Measurements from ENCODE around the gene DIP2C. TPM values are rescaled to one million over a fixed set of nuclear protein-coding genes. Genes with fewer than 3 reads are reported as not detected.

Gene DIP2C
- polyA plus RNA-seq, 3 donors, result 4.4 to 15.1 (median 10.0) TPM

DNA sequence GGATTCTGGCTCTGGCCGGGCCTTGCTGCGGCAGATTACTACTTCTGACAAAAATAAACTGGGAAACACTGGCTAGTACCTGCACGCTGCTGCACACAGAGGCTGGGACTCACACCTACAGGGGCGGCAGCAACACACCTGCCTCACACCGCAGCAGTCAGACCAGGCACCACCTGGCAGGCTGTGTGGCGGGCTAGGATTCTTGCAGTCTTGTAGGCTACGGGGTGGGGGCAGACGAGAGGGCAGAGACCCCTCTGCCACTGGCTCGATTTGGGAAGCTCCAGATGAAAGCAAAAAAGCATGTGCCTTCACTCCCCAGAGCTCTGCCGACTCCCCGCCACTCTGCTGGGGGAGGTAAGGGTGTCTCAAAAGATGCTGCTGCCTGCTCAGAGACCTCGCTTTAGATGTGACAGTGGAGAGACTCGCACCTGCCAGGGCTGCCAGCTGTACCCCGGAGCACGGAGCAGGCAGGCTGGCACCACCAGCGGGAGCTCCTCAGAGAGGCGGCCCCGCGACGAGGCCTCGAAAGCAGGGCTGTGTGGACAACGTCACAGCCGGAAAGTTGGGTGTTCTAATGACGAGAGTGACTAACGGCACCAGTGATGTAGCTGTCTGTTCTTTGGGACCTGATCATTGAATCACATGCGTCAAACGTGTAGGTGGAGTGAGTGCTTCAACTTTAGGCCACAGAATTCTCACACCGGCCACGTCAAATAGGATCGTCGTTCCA, 303.7 kb downstream of the DIP2C start:
- WGBS, 3 donors, result 85 to 89% (median 87%) methylated on average over 31 of the region's 31 CpGs
- H3K27ac ChIP-seq (ENCODE audit: low read depth, low read length), result no peak overlapping the region

DNA sequence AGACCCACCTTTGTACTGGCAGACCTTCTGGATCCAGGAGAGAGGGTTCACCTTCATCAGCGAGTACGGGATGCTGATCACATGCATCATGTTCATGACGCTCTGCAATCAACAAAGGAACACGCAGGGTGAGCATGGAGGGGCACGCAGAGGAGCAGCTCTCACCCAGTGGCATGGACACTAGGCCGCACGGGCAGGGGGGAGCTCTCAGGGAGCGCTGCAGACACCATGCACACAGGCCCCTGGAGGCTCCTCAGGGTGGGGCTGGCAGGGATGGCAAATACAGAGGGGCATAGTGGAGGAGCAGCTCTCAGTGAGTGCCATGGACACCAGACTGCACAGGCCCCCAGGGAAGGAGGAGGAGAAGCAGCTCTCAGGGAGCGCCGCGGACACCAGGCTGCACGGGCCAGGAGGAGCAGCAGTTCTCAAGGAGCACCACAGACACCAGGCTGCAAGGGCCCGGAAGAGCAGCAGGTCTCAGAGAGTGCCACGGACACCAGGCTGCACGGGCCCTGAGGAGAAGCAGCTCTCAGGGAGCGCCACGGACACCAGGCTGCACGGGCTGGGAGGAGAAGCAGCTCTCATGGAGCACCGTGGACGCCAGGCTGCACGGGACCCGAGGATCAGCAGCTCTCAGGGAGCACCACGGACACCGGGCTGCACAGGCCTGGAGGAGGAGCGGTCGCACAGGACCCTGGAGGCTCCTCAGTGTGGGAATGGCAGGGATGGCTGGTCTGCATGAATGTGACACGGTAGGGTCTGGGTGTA, 304.7 kb downstream of the DIP2C start:
- H3K27ac ChIP-seq (ENCODE audit: low read depth, low read length), result no peak overlapping the region
- WGBS, 3 donors, result 92 to 93% (median 92%) methylated on average over 26 to 27 of the region's 27 CpGs

DNA sequence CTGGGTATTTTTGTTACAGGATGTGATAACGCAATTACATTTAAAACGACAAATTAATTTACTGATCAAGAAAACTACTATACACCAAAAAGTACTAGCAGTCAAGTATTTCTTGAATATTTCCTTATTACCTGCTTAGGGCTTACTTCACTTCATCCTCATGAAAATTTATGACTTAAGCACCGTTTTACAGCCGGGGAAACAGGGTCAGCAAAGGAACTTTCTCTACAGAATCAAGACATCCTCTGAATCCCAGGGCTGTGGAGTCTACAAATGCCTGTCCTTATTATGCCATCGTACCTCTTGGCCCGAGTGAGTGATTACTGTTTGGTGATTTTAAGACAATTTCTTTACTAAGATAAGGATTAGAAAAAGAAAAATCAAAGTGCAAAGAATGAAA, 305.9 kb downstream of the DIP2C start:
- 82 to 90% (median 86%) methylated on average over 6 of the region's 6 CpGs for WGBS, 3 donors
- H3K27ac ChIP-seq (ENCODE audit: low read depth, low read length), result no peak overlapping the region

DNA sequence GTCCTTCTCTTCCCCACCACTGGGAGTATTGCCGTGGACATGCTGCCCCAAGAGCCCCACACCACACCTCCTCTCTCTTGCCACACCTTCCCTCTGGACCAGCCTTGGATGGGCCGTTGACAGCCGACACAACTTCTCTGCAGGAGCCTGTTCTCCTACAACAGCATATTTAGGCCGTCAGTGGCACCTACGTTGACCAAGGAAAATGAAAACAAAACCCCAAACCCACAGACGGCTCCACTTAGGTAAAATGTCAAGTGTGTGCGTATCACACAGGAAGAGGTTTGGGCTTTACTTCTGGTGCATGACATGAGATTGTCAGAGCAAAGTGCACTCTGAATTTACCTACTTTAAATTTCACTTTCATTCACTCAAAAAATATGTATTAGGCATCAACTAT, 307.7 kb downstream of the DIP2C start:
- H3K27ac ChIP-seq (ENCODE audit: low read depth, low read length), result no peak overlapping the region

DNA sequence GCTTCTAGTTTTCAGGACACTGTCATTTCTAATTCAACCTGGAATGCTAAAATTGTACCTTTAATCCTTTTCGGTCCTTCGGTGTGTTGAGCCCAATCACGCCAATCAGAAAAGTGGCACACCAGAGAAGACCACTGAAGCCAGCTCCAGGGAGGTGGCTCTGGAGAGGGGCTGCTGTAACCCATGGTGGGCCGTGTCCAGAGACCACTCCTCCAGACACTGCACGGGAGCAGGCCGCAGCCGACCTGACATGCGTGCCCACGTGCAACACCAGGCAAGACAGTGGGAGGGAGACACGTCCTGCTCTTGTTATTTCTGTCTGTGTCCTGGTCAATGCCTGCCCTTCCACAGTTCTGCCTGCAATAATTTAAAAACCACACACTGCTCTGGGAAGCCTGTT, 308.1 kb downstream of the DIP2C start:
- 93 to 94% (median 94%) methylated on average over 10 of the region's 10 CpGs for WGBS, 3 donors
- no peak overlapping the region for H3K27ac ChIP-seq (ENCODE audit: low read depth, low read length)

More for the DNA sequence above, 307.7 kb downstream of the DIP2C start:
- 91 to 93% (median 92%) methylated on average over 7 of the region's 7 CpGs for WGBS, 3 donors

DNA sequence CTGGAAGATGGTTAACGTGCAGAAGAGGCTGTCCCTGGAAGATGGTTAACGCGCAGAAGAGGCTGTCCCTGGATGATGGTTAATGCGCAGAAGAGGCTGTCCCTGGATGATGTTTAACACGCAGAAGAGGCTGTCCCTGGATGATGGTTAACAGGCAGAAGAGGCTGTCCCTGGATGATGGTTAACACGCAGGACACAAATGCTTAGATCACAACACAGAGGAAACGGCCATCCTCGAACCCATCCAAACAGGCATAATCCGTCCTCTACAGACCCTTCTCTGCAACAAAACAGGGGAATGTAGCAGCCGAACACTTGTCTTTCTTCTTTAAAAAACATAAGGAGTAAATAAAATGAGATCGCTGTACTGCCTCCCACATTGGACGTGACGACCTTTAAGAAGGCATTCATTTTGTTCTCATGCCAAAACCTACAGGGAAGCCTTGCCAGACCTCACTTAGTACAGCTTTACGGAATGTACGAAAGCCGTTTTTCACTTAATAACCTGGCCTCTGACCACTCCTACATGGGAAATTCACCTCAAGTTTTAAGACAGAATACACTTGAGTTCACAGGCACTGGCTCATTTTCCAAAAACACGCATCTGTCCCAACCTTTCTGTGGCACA, 309.0 kb downstream of the DIP2C start:
- WGBS, 3 donors, result 82 to 88% (median 85%) methylated on average over 17 of the region's 17 CpGs

DNA sequence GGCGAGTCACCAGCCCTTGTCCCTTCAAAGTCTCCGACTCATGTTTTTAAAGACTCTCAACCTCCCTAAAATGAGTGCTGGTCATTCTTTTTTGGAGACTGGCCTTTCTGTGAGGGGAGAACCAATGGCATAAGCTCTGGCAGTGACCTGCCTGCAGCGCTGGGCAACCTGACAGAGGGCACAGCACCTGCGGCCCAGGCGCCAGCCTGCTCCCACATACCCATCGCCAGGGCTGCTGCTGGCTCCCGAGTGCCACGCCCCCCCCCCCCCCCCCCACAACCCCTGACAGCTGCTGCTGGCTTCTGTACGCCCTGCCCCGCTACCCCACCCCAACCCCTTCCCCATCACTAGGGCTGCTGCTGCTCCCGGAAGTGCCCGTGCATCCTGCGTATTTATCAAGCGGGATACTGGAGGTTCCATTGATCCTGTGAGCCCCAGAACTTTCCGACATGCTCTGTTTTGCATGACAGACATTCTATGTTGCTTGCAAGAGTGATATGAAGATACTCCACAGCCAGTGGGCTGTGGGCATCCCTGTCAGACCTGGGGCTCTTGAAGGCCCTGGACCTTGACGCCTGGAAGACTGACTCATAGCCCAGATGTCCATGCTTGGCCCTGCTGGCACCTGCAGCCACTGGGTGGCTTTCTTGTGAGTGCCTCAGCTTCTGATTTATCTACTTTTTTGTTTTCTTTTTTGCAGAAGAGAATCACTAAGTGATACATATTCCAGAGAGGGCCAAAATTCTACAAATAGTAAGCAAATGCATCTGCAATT, 310.4 kb downstream of the DIP2C start:
- 95 to 97% (median 95%) methylated on average over 13 to 16 of the region's 16 CpGs for WGBS, 3 donors
- H3K27ac ChIP-seq (ENCODE audit: low read depth, low read length), result no peak overlapping the region

More for the DNA sequence above, 309.0 kb downstream of the DIP2C start:
- no peak overlapping the region for H3K27ac ChIP-seq (ENCODE audit: low read depth, low read length)

DNA sequence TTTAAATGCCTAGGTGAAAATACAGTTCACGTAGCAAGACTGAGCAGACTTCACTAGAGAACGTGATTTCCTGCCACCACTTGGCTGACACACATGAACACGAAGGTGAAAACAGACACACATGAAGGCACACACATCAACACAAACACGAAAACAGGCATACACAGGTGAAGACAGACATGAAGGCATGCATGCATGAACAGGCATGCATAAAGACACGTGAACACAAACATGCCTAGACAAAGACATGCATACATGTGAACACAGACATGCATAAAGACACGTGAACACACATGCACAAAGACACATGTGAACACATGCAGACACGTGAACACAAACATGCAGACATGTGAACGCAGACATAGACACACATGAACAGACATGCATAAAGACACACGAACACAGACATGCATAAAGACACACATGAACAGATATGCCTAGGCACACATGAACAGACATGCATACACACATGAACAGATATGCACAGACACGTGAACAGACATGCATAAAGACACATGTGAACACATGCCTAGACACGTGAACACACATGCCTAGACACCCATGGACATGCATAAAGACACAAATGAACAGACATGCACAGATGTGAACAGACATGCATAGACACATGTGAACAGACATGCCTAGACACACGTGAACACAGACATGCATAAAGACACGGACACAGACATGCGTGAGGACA, 311.1 kb downstream of the DIP2C start:
- H3K27ac ChIP-seq (ENCODE audit: low read depth, low read length), result no peak overlapping the region
- WGBS, 3 donors, result 94 to 96% (median 95%) methylated on average over 14 of the region's 14 CpGs

DNA sequence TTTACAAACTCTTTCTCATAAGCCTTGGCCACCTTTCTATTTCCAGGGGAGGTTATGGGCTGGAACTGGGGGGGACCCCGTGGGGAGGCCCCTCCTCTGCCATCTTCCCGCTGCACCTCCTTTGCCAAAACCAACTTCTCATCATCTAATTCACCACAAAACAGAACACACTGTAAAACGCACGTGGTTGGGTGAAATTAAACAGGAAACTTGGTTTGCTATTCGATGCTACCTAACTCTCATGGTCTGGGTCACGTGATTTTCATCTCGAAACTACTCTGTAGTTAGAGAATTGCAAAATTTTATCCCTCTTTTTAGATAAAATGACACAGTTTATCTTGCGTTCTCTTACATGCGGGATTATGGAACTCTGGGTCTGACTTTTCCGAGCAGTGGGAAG, 312.2 kb downstream of the DIP2C start:
- WGBS, 3 donors, result 79 to 89% (median 83%) methylated on average over 10 of the region's 10 CpGs
- H3K27ac ChIP-seq (ENCODE audit: low read depth, low read length), result no peak overlapping the region

DNA sequence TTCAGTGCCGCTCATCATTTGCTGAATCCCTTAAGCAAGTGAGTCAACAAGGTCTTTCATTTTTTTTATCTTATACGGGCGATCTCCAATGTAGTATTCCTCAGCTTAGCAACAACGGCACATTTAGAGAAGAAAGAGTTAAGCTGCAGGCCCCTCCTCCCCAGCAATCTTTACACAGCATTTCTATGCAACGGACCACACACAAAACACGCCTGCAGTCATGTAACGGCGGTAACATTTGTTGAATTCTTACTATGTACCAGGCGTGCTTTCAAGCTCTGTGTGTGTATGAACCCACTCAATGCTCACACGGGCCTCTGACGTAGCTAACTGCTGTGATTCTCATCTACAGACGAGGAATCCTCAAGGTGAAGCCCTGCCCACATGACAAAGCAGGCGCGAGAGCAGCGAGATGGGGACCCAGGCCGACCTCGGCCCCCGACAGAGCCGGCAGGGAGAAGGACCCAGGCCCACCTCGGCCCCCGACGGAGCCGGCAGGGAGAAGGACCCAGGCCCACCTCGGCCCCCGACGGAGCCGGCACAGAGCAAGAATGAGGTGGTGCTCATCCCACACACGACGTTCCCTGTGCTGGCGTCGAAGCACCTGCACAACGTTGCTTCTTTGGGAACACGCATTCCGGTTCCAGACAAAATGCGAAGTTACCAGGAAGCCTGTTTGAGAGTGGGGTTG, 313.5 kb downstream of the DIP2C start:
- WGBS, 3 donors, result 89 to 91% (median 90%) methylated on average over 32 to 35 of the region's 35 CpGs
- H3K27ac ChIP-seq (ENCODE audit: low read depth, low read length), result no peak overlapping the region

DNA sequence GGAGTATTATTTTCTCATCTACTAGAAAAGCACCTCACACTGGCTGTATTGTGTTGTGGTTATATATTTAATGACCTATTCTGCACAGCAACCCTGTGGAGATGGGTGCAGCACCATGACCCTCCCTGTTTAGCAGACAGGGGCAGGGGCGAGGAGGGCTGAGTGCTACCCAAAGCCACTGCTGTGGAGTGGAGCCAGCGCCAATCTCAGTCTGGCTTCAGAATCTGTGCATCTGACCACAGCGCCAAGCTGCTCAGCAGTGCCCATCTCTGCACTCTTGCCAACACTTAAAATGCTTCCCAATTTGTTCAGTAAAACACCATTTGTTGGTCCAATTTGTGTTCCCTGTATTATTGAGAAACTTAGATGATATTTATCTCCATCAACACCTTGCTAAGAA, 315.1 kb downstream of the DIP2C start:
- 79 to 95% (median 92%) methylated on average over 3 of the region's 3 CpGs for WGBS, 3 donors
- no peak overlapping the region for H3K27ac ChIP-seq (ENCODE audit: low read depth, low read length)

DNA sequence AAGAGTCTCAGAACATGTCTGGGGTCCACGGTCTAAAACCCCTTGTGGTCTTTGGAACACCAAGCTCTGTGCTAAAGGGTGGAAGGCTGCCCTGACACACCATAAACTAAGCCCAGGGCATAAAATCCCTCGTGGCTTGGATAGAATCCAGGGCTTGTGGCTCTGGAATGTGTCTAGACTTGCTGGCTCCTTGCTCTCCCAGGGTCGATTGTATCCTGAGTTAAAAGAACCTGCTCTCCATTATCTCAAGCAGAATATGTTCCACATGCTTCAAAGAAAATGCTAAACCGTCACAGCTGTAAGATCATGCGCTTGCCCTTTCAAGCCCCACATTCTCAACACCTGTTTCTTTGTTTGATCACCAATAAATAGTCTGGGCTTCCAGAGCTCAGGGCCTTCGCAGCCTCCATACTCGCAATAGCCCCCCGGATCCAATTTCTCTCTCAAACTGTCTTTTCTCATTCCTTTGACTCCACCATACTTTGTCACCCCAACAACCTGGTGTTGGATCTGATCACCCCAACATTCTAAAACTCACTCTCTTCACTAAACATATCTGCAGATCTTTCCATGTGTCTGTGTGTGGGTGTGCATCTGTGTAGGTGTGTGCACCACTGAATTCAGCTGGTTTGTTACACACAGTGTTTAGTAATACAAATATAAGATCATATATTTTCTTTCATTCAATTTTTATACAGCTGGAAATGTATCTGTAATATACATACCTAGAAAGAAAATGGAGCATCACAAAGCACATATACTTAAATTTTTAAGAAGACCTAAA, 315.8 kb downstream of the DIP2C start:
- no peak overlapping the region for H3K27ac ChIP-seq (ENCODE audit: low read depth, low read length)
- 51 to 60% (median 58%) methylated on average over 8 of the region's 8 CpGs for WGBS, 3 donors

DNA sequence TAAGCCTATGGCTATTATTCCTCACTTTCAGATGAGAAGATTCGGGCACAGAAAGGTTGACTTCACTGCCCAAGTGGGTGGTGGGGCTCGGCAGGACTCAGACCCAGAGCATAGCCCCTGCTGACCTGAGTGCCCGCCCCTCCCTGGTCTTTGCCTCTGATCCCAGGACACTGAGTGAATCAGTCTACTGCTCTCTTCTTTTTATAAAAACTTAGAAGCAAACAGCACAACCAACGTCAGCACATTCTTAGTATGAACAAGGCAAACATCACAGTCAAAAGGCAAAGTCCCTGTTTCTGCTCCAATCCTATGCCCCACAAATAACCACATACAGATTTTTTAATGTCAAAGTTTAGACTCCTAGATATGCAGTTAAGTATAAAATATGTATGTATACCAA, 316.5 kb downstream of the DIP2C start:
- H3K27ac ChIP-seq (ENCODE audit: low read depth, low read length), result no peak overlapping the region
- WGBS, 3 donors, result 69 to 82% (median 72%) methylated on average over 4 of the region's 4 CpGs

DNA sequence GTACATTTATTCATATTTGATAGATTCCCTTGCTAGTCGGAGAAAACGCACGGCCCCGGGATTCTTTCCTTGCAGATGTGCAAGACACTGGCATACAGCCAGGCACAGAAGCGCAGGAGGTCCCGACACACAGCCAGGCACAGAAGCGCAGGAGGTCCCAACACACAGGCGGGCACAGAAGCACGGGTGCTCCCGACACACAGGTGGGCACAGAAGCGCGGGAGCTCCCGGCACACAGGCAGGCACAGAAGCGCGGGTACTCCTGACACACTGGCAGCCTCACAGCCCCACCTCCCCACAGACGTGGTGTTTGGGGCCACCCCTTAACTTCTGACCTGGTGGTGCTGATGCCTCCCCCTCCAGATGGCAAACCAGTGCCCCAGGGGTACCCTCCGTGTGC, 316.9 kb downstream of the DIP2C start:
- 74 to 89% (median 79%) methylated on average over 16 to 17 of the region's 17 CpGs for WGBS, 3 donors
- no peak overlapping the region for H3K27ac ChIP-seq (ENCODE audit: low read depth, low read length)

DNA sequence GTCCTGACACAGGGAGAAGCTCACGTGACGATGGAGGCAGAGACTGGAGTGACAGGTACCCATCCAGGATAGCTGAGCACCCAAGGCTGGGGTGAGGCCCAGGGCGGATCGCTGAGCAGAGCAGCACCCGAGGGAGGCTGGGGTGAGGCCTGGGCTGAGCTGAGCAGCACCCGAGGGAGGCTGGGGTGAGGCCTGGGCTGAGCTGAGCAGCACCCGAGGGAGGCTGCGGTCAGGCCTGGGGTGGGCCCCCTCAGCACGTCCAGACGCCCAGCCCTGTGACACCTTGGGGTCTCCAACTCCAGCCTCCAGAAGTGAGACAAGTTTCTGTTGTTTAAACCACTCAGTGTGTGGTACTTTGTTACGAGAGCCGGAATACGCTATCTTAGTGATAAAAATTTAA, 318.0 kb downstream of the DIP2C start:
- H3K27ac ChIP-seq (ENCODE audit: low read depth, low read length), result no peak overlapping the region
- 83 to 93% (median 88%) methylated on average over 11 to 13 of the region's 13 CpGs for WGBS, 3 donors

DNA sequence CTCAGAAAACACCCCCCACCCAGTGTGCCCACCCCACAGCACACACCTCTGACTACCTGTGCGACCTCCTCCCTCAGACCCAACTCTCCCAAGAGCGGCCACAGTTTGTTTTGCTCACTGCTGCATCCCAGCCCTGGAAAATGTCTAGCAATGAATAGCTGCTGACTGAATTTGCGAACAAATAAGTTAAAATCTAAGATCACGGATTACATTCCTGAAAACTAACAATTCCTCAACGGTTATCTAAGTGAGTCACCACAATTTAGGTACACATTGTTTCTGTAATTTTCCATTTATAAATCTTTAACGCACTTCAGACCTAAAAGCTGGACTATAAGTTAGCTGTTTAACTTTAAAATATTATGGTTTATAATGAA, 319.0 kb downstream of the DIP2C start:
- 83 to 89% (median 88%) methylated on average over 6 of the region's 6 CpGs for WGBS, 3 donors
- H3K27ac ChIP-seq (ENCODE audit: low read depth, low read length), result no peak overlapping the region

All from adipose tissue (tissue), 3 donors.